GM13977 (cell line): ENCODE results near the gene MAPKBP1.

Source experiments
- DNase-seq: peaks from one replicate; pipeline ENCODE4 v3.0.0; 2012; ENCODE audit warnings: low spot score
- in situ Hi-C: fragments of 300-500 bp; cut with MboI; formaldehyde crosslinking; loops from one replicate; pipeline ENCODE4 v1.12.0; 2022; ENCODE audit warnings: low sequenced_read_pairs, low pct_unique_long_range_greater_than_20kb, mixed read lengths, inconsistent platforms; ENCODE audit not compliant: unreplicated experiment
- TF ChIP-seq, protein P1 (sequence below): IDR thresholded peaks from 2 replicates; pipeline ENCODE4 v1.5.1; 2012; ENCODE audit warnings: mild to moderate bottlenecking, control low read depth; ENCODE audit not compliant: insufficient read depth; ENCODE audit errors: extremely low read depth, missing control alignments

MAPKBP1 gene

DNA sequence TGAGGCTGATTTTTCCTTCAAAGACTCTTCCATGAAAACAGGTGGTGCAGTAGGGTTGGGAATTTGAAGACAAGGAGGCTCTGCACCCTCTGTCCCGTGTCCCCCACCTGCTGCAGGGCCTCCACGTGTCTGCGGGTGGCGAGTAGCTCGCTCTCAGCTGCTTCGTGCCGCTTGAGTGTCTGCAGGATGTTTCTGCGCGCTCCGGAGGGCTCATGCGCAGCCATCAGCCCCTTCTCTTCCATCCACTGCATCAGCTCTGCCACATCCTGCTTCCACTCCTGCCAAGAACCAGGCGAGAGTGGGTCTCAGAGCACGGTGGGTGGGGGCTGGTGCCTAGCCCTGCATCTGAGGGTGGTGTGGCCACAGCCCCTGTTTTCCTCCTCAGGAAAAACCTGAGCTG lies 101.7 kb downstream of the MAPKBP1 start:
- in situ Hi-C loops, result no loop called here
- TF ChIP-seq, protein P1, sequence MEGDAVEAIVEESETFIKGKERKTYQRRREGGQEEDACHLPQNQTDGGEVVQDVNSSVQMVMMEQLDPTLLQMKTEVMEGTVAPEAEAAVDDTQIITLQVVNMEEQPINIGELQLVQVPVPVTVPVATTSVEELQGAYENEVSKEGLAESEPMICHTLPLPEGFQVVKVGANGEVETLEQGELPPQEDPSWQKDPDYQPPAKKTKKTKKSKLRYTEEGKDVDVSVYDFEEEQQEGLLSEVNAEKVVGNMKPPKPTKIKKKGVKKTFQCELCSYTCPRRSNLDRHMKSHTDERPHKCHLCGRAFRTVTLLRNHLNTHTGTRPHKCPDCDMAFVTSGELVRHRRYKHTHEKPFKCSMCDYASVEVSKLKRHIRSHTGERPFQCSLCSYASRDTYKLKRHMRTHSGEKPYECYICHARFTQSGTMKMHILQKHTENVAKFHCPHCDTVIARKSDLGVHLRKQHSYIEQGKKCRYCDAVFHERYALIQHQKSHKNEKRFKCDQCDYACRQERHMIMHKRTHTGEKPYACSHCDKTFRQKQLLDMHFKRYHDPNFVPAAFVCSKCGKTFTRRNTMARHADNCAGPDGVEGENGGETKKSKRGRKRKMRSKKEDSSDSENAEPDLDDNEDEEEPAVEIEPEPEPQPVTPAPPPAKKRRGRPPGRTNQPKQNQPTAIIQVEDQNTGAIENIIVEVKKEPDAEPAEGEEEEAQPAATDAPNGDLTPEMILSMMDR, result no peak
- no peak for DNase-seq

DNA sequence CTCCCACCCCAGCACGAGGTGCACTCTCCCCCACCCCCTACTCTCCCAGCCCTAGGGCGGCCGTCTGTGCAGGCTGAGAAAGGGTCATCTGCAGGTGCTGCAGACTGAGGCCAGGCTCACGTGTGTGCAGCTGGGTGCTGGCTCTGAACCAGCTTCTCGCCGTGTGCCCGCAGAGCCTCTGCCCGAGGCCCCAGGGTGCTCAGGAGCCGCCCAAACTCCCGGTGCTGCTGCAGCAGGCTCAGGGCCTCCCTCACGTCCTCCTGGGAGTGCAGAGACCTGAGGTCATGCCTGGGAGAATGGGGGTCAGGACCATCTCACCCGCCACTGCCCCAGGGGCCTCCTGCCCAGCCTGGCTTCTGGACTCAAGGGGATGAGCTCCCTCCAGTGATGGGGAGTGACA lies 102.4 kb downstream of the MAPKBP1 start:
- TF ChIP-seq, protein P1, result no peak
- no peak for DNase-seq
- in situ Hi-C loops, result no loop called here
